ENCODE measurements around the gene IL31. TPM values are rescaled to one million over a fixed set of nuclear protein-coding genes. Genes with fewer than 3 reads are reported as not detected.

The IL31 gene
- total and polyA plus RNA-seq, 2 of the 4 experiments (the other 2 are of a cell fraction): not detected

DNA sequence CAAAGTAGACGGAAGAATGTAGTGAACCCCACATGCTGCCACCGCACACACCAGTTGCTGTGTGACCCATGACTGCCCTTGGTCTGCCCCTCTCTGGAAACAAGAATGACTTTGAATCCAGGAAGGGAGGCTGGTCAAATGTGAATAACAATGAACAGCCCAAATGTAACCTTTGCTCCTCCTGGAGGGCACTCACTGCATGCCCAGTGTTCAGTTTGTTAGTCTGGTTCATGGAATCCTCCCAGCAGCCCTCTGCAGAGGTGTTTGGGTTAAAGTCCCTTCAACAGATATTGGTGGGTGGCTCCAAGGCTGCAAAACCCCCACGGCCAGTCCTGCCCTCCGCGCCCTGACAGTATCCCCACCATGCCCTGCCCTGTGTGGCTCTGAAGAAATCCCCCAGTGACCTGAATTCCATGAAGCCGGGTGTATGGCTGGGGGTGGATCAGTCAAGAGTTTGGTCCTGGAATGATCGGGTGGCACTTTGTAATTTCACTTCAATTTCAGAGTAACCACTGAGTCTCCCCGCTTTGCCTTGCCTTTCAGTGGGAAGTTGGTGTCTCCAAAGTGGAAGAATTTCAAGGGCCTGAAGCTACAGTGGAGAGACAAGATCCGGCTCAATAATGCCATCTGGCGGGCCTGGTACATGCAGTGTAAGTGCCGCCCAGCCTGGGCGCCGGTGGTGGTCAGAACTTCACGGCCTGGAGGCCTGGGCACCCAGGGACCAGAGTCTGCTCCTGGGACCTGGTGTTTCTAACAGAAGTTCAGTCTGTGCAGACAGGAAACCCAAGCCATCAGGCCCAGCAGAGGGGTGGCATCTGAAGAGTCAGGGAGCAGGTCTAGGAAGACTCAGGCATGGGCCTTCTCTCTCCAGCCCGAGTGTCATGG, 47.1 kb downstream of the IL31 start:
- no peak overlapping the region for H3K14ac ChIP-seq (replicated peaks; ENCODE audit: low read depth, low read length)
- H2BK15ac ChIP-seq (ENCODE audit: low read depth, low read length): no peak overlapping the region
- in situ Hi-C loops (cut with MboI; ENCODE audit: low sequenced_read_pairs): no loop called here
- no peak overlapping the region for H3K9ac ChIP-seq (ENCODE audit: low read depth, low read length)
- H3K56ac ChIP-seq (ENCODE audit: extremely low read depth, insufficient read depth, low read length): no peak overlapping the region
- no peak overlapping the region for H2BK5ac ChIP-seq (ENCODE audit: low read depth, low read length, poor library complexity, severe bottlenecking)
- no peak overlapping the region for H2AFZ ChIP-seq (replicated peaks; ENCODE audit: low read length, poor library complexity)
- peaks cover 35% of the 10 kb centered on the region for H4K20me1 ChIP-seq (ENCODE audit: insufficient read depth, low read length)
- peaks cover 7% of the 10 kb centered on the region; the same call in 1 of the 2 replicates for H3K4me1 ChIP-seq (ENCODE audit: control insufficient read depth, insufficient read depth, low read length)
- no peak overlapping the region for H3K4me2 ChIP-seq (ENCODE audit: low read depth, low read length)
- H3K9me1 ChIP-seq (ENCODE audit: insufficient read depth, low read length): no peaks in the 10 kb centered on the region
- no peaks in the 10 kb centered on the region for H3K9me3 ChIP-seq (ENCODE audit: control insufficient read depth, insufficient read depth, low read length)
- H3K18ac ChIP-seq (ENCODE audit: low read depth, low read length): no peak overlapping the region
- POLR2A ChIA-PET (ENCODE audit: unreplicated experiment): no interaction called here
- peaks cover 30% of the 10 kb centered on the region for H3K36me3 ChIP-seq (ENCODE audit: control insufficient read depth, insufficient read depth, low read length)
- H4K8ac ChIP-seq (ENCODE audit: low read depth in 2 of 2, low read length in 2 of 2): no peak overlapping the region
- TF ChIP-seq, protein P1, sequence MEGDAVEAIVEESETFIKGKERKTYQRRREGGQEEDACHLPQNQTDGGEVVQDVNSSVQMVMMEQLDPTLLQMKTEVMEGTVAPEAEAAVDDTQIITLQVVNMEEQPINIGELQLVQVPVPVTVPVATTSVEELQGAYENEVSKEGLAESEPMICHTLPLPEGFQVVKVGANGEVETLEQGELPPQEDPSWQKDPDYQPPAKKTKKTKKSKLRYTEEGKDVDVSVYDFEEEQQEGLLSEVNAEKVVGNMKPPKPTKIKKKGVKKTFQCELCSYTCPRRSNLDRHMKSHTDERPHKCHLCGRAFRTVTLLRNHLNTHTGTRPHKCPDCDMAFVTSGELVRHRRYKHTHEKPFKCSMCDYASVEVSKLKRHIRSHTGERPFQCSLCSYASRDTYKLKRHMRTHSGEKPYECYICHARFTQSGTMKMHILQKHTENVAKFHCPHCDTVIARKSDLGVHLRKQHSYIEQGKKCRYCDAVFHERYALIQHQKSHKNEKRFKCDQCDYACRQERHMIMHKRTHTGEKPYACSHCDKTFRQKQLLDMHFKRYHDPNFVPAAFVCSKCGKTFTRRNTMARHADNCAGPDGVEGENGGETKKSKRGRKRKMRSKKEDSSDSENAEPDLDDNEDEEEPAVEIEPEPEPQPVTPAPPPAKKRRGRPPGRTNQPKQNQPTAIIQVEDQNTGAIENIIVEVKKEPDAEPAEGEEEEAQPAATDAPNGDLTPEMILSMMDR (conservative IDR thresholded peaks at IDR 0.05; ENCODE audit: low read depth, low read length): no peak; the same call in 1 of the 2 replicates
- TF ChIP-seq CHD1 (IDR thresholded peaks at IDR 0.05; ENCODE audit: low read depth, low read length) (no peak), BHLHE40 (IDR thresholded peaks at IDR 0.05; ENCODE audit: low read depth, low read length) (no peak), MXI1 (IDR thresholded peaks at IDR 0.05; ENCODE audit: borderline replicate concordance, low read depth, low read length) (no peak), RAD21 (IDR thresholded peaks at IDR 0.05; ENCODE audit: low read length) (no peak), MAFK (IDR thresholded peaks at IDR 0.05; ENCODE audit: low read depth, low read length) (no peak), RFX5 (IDR thresholded peaks at IDR 0.05; ENCODE audit: low read depth, low read length) (no peak)
- dilution Hi-C loops (cut with HindIII; ENCODE audit: low sequenced_read_pairs, unreplicated experiment): no loop called here
- no peaks in the 10 kb centered on the region for H3K27me3 ChIP-seq (ENCODE audit: control insufficient read depth, insufficient read depth, low read length)
- intact Hi-C loops (cut with micrococcal nuclease): no loop called here
- DNase-seq (no peak), ATAC-seq (ENCODE audit: low read depth) (no peak)
- no peak overlapping the region for H3K4ac ChIP-seq (ENCODE audit: low read depth, low read length)
- no peak overlapping the region for H3K23ac ChIP-seq (ENCODE audit: low read depth, low read length)
- H2BK120ac ChIP-seq (ENCODE audit: low read depth, low read length): no peak overlapping the region
- no peak overlapping the region for H2BK20ac ChIP-seq (ENCODE audit: low read depth, low read length)
- H4K5ac ChIP-seq (ENCODE audit: low read depth, low read length): no peak overlapping the region
- no peak overlapping the region for H3K4me3 ChIP-seq (ENCODE audit: insufficient read depth, low read depth, low read length)
- H3K27ac ChIP-seq (ENCODE audit: insufficient read depth, low read length): no peak overlapping the region
- peaks cover 8 to 36% of the 10 kb centered on the region in 2 experiments for H3K79me1 ChIP-seq (ENCODE audit: low read depth in 1 of 2, low read length in 2 of 2)
- no TSS peak for BruUV-seq (replicated peaks)
- CTCF ChIA-PET: interaction anchor here (1.9 kb wide), 1 partner anchor 72 kb away, joined by 6 read pairs; no protein-coding TSS in a partner anchor
- WGBS, 2 experiments (ENCODE audit: extremely low coverage in 2 of 2, insufficient read length in 1 of 2): 95% methylated on average over 6 of the region's 15 CpGs; no CpG with 5 or more reads in 1 of the 2 experiments
- H4K91ac ChIP-seq (ENCODE audit: insufficient read depth, low read depth, low read length): no peak overlapping the region
- H2AK5ac ChIP-seq (ENCODE audit: low read depth, low read length): no peak overlapping the region
- peak overlapping the region; percentile 73 for H2AK9ac ChIP-seq (replicated peaks; ENCODE audit: low read depth, low read length, poor library complexity)

Measured in IMR-90 (cell line).